Measurements from ENCODE around the gene GEMIN4. TPM values are rescaled to one million over a fixed set of nuclear protein-coding genes. Genes with fewer than 3 reads are reported as not detected.
A peak's percentile ranks its signal among the peaks of the same experiment; 100 is the strongest.

The GEMIN4 gene
- total RNA-seq, 1 donor from 2014 or later: 8.7 TPM

GRCh38 chr17:797236-797840 is 45.3 kb upstream of the GEMIN4 start:
- Histone ChIP-seq H3K4me3 (ENCODE audit: low read depth, low read length) (no peak overlapping the region), H3K27me3 (ENCODE audit: control insufficient read depth, insufficient read depth, low read length) (no peaks in the 10 kb centered on the region), H3K36me3 (ENCODE audit: control insufficient read depth, insufficient read depth, low read length) (peaks cover 6% of the 10 kb centered on the region)
- no peak for TF ChIP-seq CTCF (IDR thresholded peaks at IDR 0.05; ENCODE audit: insufficient read depth, low read length, severe bottlenecking)
- FAIRE-seq: no peak
- DNase-seq (ENCODE audit: low read depth): no peak

- no peaks in the 10 kb centered on the region for H3K27me3 ChIP-seq (ENCODE audit: control insufficient read depth, insufficient read depth, low read length)
- DNase-seq (ENCODE audit: low read depth) (no peak), FAIRE-seq (no peak)
- H3K4me3 ChIP-seq (ENCODE audit: low read depth, low read length): no peak overlapping the region
- TF ChIP-seq CTCF (IDR thresholded peaks at IDR 0.05; ENCODE audit: insufficient read depth, low read length, severe bottlenecking): no peak
- peaks cover 6% of the 10 kb centered on the region for H3K36me3 ChIP-seq (ENCODE audit: control insufficient read depth, insufficient read depth, low read length)
Measured at GRCh38 chr17:796609-797008, 44.5 kb upstream of the GEMIN4 start.

DNA sequence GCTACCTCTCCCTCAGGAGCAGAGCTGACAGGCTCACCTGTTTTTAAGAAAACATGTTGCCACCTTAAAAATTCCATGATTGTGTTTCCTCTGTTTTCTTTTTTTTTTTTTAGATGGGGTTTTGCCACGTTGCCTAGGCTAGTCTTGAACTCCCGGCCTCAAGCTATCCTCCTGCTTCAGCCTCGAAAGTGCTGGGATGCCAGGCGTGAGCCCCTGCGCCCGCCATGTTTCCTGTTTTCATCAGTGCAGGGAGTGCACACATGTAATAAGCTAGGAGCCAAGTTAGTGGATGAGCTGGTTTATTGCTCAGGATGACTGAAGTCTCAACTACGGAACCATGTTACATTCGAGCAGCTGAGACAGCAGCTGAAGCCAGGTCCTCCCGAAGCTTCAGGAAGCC is 43.7 kb upstream of the GEMIN4 start:
- no peak for TF ChIP-seq CTCF (IDR thresholded peaks at IDR 0.05; ENCODE audit: insufficient read depth, low read length, severe bottlenecking)
- FAIRE-seq: no peak
- no peak for DNase-seq (ENCODE audit: low read depth)
- peaks cover 6% of the 10 kb centered on the region for H3K36me3 ChIP-seq (ENCODE audit: control insufficient read depth, insufficient read depth, low read length)
- no peak overlapping the region for H3K4me3 ChIP-seq (ENCODE audit: low read depth, low read length)
- H3K27me3 ChIP-seq (ENCODE audit: control insufficient read depth, insufficient read depth, low read length): no peaks in the 10 kb centered on the region

DNA sequence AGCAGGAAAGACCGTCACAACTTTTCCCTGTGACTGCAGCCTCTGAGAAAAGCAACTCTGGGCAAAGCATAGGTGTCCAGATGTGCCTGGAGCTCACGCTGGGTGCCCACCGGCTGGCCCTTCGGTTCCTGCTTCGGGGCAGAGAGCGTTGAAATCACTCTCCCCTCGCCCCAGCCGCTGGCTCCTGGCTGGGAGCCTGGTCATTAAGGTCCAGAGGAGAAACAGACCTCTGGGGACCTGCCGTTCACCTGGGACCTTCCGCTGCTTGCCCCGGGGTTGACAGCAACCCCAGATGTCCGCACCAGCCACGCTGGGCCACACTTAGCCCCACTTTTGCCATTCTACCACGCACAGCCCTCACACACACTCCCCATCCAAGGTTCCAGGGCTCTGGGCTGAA is 43.2 kb upstream of the GEMIN4 start:
- no peak for FAIRE-seq

GRCh38 chr17:794876-795275 is 42.8 kb upstream of the GEMIN4 start:
- Histone ChIP-seq H3K27me3 (ENCODE audit: control insufficient read depth, insufficient read depth, low read length) (no peaks in the 10 kb centered on the region), H3K36me3 (ENCODE audit: control insufficient read depth, insufficient read depth, low read length) (peaks cover 3% of the 10 kb centered on the region), H3K4me3 (ENCODE audit: low read depth, low read length) (no peak overlapping the region)
- peak; percentile 79 for TF ChIP-seq CTCF (IDR thresholded peaks at IDR 0.05; ENCODE audit: insufficient read depth, low read length, severe bottlenecking)
- DNase-seq (ENCODE audit: low read depth): peak; percentile 40
- FAIRE-seq: no peak

More for the DNA sequence above, 43.2 kb upstream of the GEMIN4 start:
- H3K36me3 ChIP-seq (ENCODE audit: control insufficient read depth, insufficient read depth, low read length): peaks cover 3% of the 10 kb centered on the region
- no peak overlapping the region for H3K4me3 ChIP-seq (ENCODE audit: low read depth, low read length)
- DNase-seq (ENCODE audit: low read depth): no peak
- no peaks in the 10 kb centered on the region for H3K27me3 ChIP-seq (ENCODE audit: control insufficient read depth, insufficient read depth, low read length)
- TF ChIP-seq CTCF (IDR thresholded peaks at IDR 0.05; ENCODE audit: insufficient read depth, low read length, severe bottlenecking): no peak

DNA sequence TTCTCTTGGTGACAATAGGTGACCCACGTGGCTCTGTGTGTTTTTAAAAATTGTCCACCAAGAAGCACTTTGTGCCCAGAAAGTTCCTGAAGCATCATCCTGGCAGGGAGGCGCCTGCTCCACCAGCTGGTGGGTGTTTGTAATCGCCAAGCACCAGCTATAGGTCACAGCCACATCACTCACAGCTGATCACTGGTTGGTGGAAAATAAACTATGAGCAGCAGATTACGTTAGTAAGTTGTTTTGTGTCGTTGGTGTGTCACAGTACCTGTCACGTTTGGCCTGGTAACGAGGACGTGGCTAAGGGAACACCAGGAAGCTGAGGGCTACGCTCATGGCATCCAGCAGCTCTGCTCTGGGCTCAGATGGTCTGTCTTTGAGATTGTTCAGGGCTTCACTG is 40.2 kb upstream of the GEMIN4 start:
- H3K4me3 ChIP-seq (ENCODE audit: low read depth, low read length): no peak overlapping the region
- peaks cover 6% of the 10 kb centered on the region for H3K36me3 ChIP-seq (ENCODE audit: control insufficient read depth, insufficient read depth, low read length)
- FAIRE-seq: peak; percentile 60
- TF ChIP-seq CTCF (IDR thresholded peaks at IDR 0.05; ENCODE audit: insufficient read depth, low read length, severe bottlenecking): no peak
- peak; percentile 46 for DNase-seq (ENCODE audit: low read depth)
- H3K27me3 ChIP-seq (ENCODE audit: control insufficient read depth, insufficient read depth, low read length): no peaks in the 10 kb centered on the region
